ENCODE measurements around the gene TBX1.

TBX1 gene

DNA sequence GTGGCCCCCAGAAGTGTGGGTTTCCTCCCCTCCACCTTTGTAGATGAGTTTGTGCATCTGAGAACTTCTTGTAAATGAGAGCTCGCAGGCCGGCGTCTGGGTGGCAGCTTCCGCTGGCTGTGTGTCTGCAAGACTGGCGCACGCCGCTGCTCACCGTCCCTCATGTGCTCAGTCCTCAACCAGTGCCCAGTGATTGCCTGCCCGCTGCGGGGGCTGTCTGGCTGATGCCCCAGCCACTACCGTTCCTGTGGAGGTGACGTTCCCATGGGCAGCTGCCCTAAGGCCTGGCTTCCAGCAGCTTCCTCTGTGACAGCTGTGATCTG, 8.8 kb downstream of the TBX1 start:
- no peaks in the 10 kb centered on the region for H3K27me3 ChIP-seq (ENCODE audit: insufficient read depth, low read depth, severe bottlenecking)

DNA sequence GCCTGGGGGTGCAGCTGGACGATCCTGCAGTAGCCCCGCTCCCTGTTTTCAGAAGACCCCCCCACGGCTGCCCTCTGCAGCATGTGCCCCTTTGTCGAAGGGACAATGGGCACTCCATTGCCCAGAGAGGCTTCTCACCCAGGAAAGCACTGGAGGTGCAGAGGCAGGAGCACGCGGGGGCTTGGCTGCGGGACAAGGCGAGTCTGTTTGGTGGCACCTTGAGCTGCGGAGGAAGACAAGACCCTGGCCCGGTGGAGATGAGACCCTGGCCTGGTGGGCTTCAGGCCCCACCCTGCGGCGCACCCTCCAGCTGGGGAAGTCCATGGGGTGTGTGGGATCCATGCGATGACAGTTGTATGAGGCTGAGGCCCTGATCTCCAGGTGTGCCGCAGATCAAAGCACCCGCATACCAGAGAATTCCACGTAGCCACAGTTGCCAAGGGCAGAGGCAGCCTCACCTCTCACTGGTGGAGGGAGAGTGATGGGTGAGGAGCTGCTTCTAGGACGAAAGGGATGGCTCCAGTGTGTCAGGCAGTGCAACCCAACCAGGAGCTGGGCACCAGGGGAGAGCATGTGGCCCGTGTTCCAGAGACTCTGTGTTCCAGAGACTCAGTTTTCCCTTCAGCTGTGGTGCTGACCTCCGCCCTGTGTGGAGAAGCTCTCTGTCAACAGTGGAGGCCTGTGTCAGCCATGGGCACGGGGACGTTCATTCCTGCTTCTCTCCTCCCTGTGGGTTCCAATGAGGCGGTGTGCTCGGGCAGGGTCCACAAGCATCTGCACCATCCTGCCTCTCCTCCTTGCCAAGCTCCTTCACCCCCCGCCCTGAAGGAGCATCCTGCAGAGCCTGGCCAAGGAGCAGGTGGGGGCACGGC, 10.0 kb downstream of the TBX1 start:
- H3K27ac ChIP-seq: no peak overlapping the region
- H3K27me3 ChIP-seq (ENCODE audit: insufficient read depth, low read depth, severe bottlenecking): no peaks in the 10 kb centered on the region

More for the DNA sequence above, 8.8 kb downstream of the TBX1 start:
- H3K27ac ChIP-seq: no peak overlapping the region
- H3K9me3 ChIP-seq (ENCODE audit: severe bottlenecking): no peaks in the 10 kb centered on the region
- peaks cover 29% of the 10 kb centered on the region for H3K36me3 ChIP-seq
- TF ChIP-seq, protein P1, sequence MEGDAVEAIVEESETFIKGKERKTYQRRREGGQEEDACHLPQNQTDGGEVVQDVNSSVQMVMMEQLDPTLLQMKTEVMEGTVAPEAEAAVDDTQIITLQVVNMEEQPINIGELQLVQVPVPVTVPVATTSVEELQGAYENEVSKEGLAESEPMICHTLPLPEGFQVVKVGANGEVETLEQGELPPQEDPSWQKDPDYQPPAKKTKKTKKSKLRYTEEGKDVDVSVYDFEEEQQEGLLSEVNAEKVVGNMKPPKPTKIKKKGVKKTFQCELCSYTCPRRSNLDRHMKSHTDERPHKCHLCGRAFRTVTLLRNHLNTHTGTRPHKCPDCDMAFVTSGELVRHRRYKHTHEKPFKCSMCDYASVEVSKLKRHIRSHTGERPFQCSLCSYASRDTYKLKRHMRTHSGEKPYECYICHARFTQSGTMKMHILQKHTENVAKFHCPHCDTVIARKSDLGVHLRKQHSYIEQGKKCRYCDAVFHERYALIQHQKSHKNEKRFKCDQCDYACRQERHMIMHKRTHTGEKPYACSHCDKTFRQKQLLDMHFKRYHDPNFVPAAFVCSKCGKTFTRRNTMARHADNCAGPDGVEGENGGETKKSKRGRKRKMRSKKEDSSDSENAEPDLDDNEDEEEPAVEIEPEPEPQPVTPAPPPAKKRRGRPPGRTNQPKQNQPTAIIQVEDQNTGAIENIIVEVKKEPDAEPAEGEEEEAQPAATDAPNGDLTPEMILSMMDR (IDR thresholded peaks at IDR 0.05; ENCODE audit: low read depth, low read length): no peak
- no peak overlapping the region for H3K4me3 ChIP-seq (ENCODE audit: low read depth, low read length)
- DNase-seq: no peak

DNA sequence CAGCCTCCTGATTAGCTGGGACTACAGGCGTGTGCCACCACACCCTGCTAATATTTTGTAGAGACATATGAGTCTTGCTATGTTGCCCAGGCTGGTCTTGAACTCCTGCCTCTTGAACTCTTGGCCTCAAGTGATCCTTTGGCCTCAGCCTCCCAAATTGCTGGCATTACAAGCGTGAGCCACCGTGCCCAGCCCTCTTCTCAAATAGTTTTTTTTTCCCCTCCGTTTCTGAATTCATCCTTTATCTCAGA, 11.8 kb downstream of the TBX1 start:
- Histone ChIP-seq H3K27me3 (ENCODE audit: insufficient read depth, low read depth, severe bottlenecking) (no peaks in the 10 kb centered on the region), H3K4me3 (ENCODE audit: low read depth, low read length) (no peak overlapping the region), H3K9me3 (ENCODE audit: severe bottlenecking) (no peaks in the 10 kb centered on the region), H3K36me3 (peaks cover 17% of the 10 kb centered on the region), H3K27ac (no peak overlapping the region)
- DNase-seq: no peak
- TF ChIP-seq, protein P1 (IDR thresholded peaks at IDR 0.05; ENCODE audit: low read depth, low read length): no peak

More for the DNA sequence above, 10.0 kb downstream of the TBX1 start:
- H3K9me3 ChIP-seq (ENCODE audit: severe bottlenecking): no peaks in the 10 kb centered on the region
- DNase-seq: no peak
- H3K36me3 ChIP-seq: peaks cover 17% of the 10 kb centered on the region
- no peak overlapping the region for H3K4me3 ChIP-seq (ENCODE audit: low read depth, low read length)
- TF ChIP-seq, protein P1 (IDR thresholded peaks at IDR 0.05; ENCODE audit: low read depth, low read length): no peak

DNA sequence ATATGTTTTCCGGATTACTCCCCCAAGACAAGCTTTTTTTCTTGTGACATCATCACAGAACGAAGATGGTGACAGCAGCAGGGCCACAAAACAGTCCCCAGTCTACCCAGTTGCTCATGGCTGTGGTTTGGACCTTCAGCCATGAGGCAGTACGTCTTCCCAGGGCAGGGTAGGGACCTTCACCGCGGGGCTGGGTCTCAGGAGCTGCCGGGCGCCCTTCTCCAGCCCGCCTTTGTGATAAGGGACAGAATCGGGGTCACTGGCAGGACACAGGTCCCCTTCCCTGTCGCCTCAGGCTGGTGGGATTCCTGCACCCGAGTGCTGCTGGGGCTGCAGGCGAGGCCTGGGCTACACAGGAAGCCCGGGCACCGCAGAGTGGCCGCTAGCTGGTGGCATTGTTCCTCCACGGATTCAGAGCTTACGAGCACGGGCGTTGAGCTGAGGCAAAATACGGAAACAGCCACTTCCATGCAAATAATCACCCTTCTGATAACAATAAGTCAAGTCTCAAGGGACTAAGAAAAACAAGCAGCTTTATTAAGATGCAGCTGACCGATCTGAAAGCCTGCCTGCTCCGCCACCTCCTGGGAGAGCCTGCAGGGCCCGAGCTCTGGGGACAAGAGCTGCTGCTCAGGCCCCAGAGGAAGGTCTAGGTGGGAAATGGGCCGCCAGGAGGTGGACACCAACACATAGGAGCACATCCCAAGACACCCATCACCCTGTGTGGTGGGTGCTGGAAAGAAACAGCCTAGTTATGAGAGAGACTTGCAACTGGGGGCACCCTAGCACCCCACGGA, 12.3 kb downstream of the TBX1 start:
- Histone ChIP-seq H3K4me3 (ENCODE audit: low read depth, low read length) (no peak overlapping the region), H3K36me3 (peaks cover 12% of the 10 kb centered on the region), H3K9me3 (ENCODE audit: severe bottlenecking) (no peaks in the 10 kb centered on the region), H3K27ac (no peak overlapping the region), H3K27me3 (ENCODE audit: insufficient read depth, low read depth, severe bottlenecking) (no peaks in the 10 kb centered on the region)
- DNase-seq: no peak
- TF ChIP-seq, protein P1 (IDR thresholded peaks at IDR 0.05; ENCODE audit: low read depth, low read length): no peak

DNA sequence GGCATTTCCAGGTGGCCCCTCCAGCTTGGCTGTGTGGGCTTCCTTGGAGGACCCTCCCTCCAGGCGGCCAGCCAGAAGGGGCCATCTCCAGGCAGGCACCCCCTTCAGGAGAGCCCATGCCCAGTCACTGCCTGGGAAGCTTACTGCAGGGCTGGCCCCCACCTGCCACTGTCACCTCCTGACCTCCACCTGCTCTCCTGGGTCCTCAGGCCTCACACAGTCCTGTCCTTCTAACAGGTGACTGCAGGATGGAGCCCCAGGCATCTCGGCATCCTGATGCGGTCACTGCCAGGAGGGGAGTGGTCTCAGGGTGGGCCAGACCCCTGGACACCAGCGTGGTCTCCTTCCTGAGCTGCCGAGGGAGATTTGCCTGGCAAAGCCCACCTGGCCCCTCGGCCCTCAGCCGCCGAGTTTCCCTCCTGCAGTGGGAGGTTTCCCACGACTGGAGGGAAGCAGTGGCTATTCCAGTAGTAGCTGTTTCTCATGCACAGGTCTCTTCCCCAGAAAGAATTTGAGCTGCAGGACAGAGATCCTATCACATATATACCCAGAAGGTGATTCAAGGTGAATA, 13.0 kb downstream of the TBX1 start:
- H3K4me3 ChIP-seq (ENCODE audit: low read depth, low read length): no peak overlapping the region
- DNase-seq: no peak
- TF ChIP-seq, protein P1 (IDR thresholded peaks at IDR 0.05; ENCODE audit: low read depth, low read length): no peak
- peaks cover 5% of the 10 kb centered on the region for H3K36me3 ChIP-seq
- H3K27ac ChIP-seq: no peak overlapping the region
- no peaks in the 10 kb centered on the region for H3K27me3 ChIP-seq (ENCODE audit: insufficient read depth, low read depth, severe bottlenecking)
- no peaks in the 10 kb centered on the region for H3K9me3 ChIP-seq (ENCODE audit: severe bottlenecking)

Measured in WERI-Rb-1 (cell line).